ENCODE measurements around the gene CALD1. TPM values are rescaled to one million over a fixed set of nuclear protein-coding genes. Genes with fewer than 3 reads are reported as not detected.

Gene CALD1
- total RNA-seq, 1 donor from 2014 or later, result 230 TPM

DNA sequence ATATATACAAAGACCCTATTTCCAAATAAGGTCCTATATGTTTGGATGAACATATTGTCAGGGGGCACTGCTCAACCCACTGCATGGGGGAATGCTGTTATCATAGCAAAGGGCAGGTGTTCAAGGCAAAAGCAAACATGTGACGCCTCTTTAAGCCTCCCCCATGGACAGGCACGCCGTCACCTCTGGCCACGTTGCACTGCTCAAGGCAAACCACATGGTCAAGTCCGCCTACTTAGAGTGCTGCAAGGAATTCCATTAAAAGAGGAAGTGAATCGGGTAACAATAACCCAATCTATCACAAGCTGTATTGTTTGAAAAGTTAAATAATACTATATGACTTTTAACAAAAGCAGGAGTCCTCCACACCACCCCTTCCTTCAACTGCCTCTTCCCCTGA, 8.8 kb upstream of the CALD1 start:
- Mint-ChIP-seq H3K9me3 (ENCODE audit: unreplicated experiment) (no peaks in the 10 kb centered on the region), H3K4me1 (ENCODE audit: unreplicated experiment) (peaks cover 2% of the 10 kb centered on the region)
- TF ChIP-seq, protein P1, sequence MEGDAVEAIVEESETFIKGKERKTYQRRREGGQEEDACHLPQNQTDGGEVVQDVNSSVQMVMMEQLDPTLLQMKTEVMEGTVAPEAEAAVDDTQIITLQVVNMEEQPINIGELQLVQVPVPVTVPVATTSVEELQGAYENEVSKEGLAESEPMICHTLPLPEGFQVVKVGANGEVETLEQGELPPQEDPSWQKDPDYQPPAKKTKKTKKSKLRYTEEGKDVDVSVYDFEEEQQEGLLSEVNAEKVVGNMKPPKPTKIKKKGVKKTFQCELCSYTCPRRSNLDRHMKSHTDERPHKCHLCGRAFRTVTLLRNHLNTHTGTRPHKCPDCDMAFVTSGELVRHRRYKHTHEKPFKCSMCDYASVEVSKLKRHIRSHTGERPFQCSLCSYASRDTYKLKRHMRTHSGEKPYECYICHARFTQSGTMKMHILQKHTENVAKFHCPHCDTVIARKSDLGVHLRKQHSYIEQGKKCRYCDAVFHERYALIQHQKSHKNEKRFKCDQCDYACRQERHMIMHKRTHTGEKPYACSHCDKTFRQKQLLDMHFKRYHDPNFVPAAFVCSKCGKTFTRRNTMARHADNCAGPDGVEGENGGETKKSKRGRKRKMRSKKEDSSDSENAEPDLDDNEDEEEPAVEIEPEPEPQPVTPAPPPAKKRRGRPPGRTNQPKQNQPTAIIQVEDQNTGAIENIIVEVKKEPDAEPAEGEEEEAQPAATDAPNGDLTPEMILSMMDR (IDR thresholded peaks at IDR 0.05; ENCODE audit: unreplicated experiment), result no peak

DNA sequence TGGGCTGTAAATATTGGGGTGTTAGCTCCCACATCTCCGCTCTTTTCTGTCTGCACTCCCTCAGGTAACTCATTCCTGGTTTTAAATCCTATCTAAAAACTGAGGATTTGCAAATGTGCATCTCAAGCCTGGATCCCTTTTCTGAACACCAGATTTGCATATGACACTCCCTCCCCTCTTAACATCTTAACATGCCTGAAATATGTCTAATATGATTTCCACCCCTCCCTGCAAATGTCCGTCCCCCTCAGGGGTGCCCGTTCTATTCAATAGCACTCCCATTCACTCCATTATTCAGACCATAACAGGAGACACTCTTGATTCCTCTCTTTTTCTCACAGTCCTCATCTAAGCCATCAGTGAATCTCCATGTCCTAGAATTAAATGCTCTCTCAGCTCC, 8.3 kb upstream of the CALD1 start:
- no peak overlapping the region for H3K27ac Mint-ChIP-seq (ENCODE audit: unreplicated experiment)
- no peaks in the 10 kb centered on the region for H3K9me3 Mint-ChIP-seq (ENCODE audit: unreplicated experiment)
- TF ChIP-seq, protein P1 (IDR thresholded peaks at IDR 0.05; ENCODE audit: unreplicated experiment), result no peak
- no peaks in the 10 kb centered on the region for H3K36me3 Mint-ChIP-seq (ENCODE audit: low read depth, unreplicated experiment)
- DNase-seq (ENCODE audit: low spot score), result no peak
- peaks cover 4% of the 10 kb centered on the region for H3K27me3 Mint-ChIP-seq (ENCODE audit: unreplicated experiment)
- H3K4me3 Mint-ChIP-seq (ENCODE audit: unreplicated experiment), result no peak overlapping the region
- peaks cover 2% of the 10 kb centered on the region for H3K4me1 Mint-ChIP-seq (ENCODE audit: unreplicated experiment)

More for the DNA sequence above, 8.8 kb upstream of the CALD1 start:
- H3K4me3 Mint-ChIP-seq (ENCODE audit: unreplicated experiment), result no peak overlapping the region
- H3K27me3 Mint-ChIP-seq (ENCODE audit: unreplicated experiment), result peaks cover 6% of the 10 kb centered on the region
- H3K27ac Mint-ChIP-seq (ENCODE audit: unreplicated experiment), result no peak overlapping the region
- H3K36me3 Mint-ChIP-seq (ENCODE audit: low read depth, unreplicated experiment), result no peaks in the 10 kb centered on the region
- no peak for DNase-seq (ENCODE audit: low spot score)

DNA sequence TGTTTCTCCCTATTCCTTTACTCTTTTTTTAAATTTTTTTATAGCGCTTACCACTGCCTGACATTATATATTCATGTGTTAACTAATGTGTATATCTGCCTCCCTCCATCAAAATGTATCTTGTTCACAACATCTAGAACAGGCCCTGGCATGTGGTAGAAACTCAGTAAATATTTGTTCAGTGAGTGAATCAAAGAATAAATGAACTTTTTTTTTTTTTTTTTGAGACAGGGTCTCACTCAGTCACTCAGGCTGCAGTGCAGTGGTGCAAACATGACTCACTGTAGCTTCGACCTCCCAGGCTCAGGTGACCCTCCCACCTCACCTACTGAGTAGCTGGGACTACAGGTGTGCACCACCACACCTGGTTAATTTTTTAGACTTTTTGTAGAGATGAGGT, 7.5 kb upstream of the CALD1 start:
- no peaks in the 10 kb centered on the region for H3K36me3 Mint-ChIP-seq (ENCODE audit: low read depth, unreplicated experiment)
- no peaks in the 10 kb centered on the region for H3K9me3 Mint-ChIP-seq (ENCODE audit: unreplicated experiment)
- peaks cover 2% of the 10 kb centered on the region for H3K4me1 Mint-ChIP-seq (ENCODE audit: unreplicated experiment)
- H3K27ac Mint-ChIP-seq (ENCODE audit: unreplicated experiment), result no peak overlapping the region
- no peak for DNase-seq (ENCODE audit: low spot score)
- no peak overlapping the region for H3K4me3 Mint-ChIP-seq (ENCODE audit: unreplicated experiment)
- TF ChIP-seq, protein P1 (IDR thresholded peaks at IDR 0.05; ENCODE audit: unreplicated experiment), result no peak
- peaks cover 2% of the 10 kb centered on the region for H3K27me3 Mint-ChIP-seq (ENCODE audit: unreplicated experiment)

DNA sequence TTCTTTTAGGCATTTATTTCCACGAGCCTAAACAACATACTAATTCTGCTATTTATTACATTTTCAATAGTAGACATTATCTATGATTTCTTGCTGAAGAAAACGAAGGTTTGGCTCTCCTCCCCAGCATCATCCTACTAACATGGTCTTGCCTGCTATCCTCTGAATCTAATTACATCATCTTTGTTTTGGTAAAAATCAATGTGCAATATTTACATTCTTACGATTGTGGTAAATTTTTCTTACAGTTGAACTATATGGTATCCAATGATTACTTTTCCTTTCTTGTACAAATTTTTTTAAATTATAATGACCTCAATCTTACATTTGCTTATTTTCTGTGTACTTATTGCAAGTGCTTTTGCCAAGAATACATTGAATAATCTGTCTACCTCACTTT, 7.0 kb upstream of the CALD1 start:
- H3K36me3 Mint-ChIP-seq (ENCODE audit: low read depth, unreplicated experiment), result no peaks in the 10 kb centered on the region
- no peaks in the 10 kb centered on the region for H3K9me3 Mint-ChIP-seq (ENCODE audit: unreplicated experiment)
- peaks cover 2% of the 10 kb centered on the region for H3K4me1 Mint-ChIP-seq (ENCODE audit: unreplicated experiment)
- DNase-seq (ENCODE audit: low spot score), result no peak
- H3K27me3 Mint-ChIP-seq (ENCODE audit: unreplicated experiment), result peaks cover 3% of the 10 kb centered on the region
- no peak overlapping the region for H3K27ac Mint-ChIP-seq (ENCODE audit: unreplicated experiment)
- no peak overlapping the region for H3K4me3 Mint-ChIP-seq (ENCODE audit: unreplicated experiment)
- TF ChIP-seq, protein P1 (IDR thresholded peaks at IDR 0.05; ENCODE audit: unreplicated experiment), result no peak

DNA sequence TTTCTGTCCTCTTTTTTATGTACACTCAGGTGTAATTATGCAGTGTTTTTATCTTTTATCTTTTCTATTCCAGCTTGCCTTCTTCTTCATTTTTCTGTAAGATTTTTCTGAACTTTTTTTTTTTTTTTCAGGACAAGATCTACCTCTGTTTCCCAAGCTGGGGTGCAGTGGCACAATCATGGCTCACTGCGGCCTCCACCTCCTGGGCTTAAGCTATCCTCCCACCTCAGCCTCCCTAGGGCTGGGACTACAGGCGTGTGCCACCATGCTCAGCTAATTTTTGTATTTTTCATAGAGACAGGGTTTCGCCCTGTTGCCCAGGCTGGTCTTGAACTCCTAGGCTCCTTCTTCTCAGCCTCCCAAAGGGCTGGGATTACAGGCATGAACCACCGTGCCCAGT, 6.3 kb upstream of the CALD1 start:
- H3K36me3 Mint-ChIP-seq (ENCODE audit: low read depth, unreplicated experiment), result no peaks in the 10 kb centered on the region
- TF ChIP-seq, protein P1 (IDR thresholded peaks at IDR 0.05; ENCODE audit: unreplicated experiment), result no peak
- H3K4me1 Mint-ChIP-seq (ENCODE audit: unreplicated experiment), result peaks cover 9% of the 10 kb centered on the region
- H3K4me3 Mint-ChIP-seq (ENCODE audit: unreplicated experiment), result no peak overlapping the region
- no peak for DNase-seq (ENCODE audit: low spot score)
- no peak overlapping the region for H3K27ac Mint-ChIP-seq (ENCODE audit: unreplicated experiment)
- peaks cover 3% of the 10 kb centered on the region for H3K27me3 Mint-ChIP-seq (ENCODE audit: unreplicated experiment)
- H3K9me3 Mint-ChIP-seq (ENCODE audit: unreplicated experiment), result no peaks in the 10 kb centered on the region

All from endothelial cell (in vitro differentiated cells).